IPS DF 6.9 (cell line): ENCODE measurements around the gene PBX2.

Source experiments
- DNase-seq: peaks from one replicate; pipeline ENCODE4 v3.0.0-alpha.2; 2013; ENCODE audit warnings: low read depth, low spot score
- H3K27ac ChIP-seq: one replicate; pipeline ENCODE4 v1.5.1; 2013; ENCODE audit warnings: low read length, control low read depth
- H3K27me3 ChIP-seq: 2 replicates; pipeline ENCODE4 v1.6.1; 2013; ENCODE audit warnings: mild to moderate bottlenecking, low read length; ENCODE audit not compliant: control insufficient read depth, insufficient read depth
- H3K36me3 ChIP-seq: 2 replicates; pipeline ENCODE4 v1.6.1; 2013; ENCODE audit warnings: low read length; ENCODE audit not compliant: control insufficient read depth, insufficient read depth
- H3K4me1 ChIP-seq: 2 replicates; pipeline ENCODE4 v1.6.1; 2013; ENCODE audit warnings: low read length; ENCODE audit not compliant: control insufficient read depth, insufficient read depth
- H3K4me3 ChIP-seq: 2 replicates; pipeline ENCODE4 v1.5.1; 2013; ENCODE audit warnings: mild to moderate bottlenecking, low read length
- H3K9me3 ChIP-seq: 2 replicates; pipeline ENCODE4 v1.6.1; 2013; ENCODE audit warnings: low read length, inconsistent platforms; ENCODE audit not compliant: control insufficient read depth, insufficient read depth

The PBX2 gene

DNA sequence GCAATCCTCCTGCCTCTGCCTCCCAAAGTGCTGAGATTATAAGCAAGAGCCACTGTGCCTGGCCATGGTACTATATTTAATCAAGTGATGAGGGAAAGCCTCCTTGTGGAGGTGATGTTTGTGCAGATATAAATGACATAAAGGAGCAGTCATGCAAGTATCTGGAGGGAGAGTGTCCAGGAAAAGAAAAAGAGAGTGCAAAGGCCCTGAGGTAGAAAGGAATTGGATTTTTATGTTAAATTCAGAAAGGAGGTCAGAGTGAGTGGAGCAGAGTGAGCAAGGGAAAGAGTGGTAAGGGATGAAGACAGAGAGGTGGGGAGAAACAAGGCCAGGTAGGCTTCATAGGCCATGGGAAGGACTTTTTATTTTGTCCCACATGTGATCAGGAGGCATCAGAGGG, 52.5 kb downstream of the PBX2 start:
- Histone ChIP-seq H3K9me3 (no peaks in the 10 kb centered on the region), H3K4me1 (no peaks in the 10 kb centered on the region), H3K36me3 (no peaks in the 10 kb centered on the region), H3K27me3 (no peaks in the 10 kb centered on the region), H3K4me3 (no peak overlapping the region), H3K27ac (no peak overlapping the region)
- DNase-seq = no peak
